ENCODE measurements around the gene CILP2.

Gene CILP2

GRCh38 chr19:19528721-19529490 lies 9.2 kb upstream of the CILP2 start, which contains the start of gene YJEFN3:
YJEFN3 (plus strand) TSS chr19:19528911; CDS start chr19:19528933, 22 bp downstream.
- peak within 1 kb of the TSS; percentile 89 for H3K4me2 ChIP-seq
- no peaks in the 10 kb centered on the region for H3K9me3 ChIP-seq
- no peaks in the 10 kb centered on the region for H3K27me3 ChIP-seq
- H3K27ac ChIP-seq = peak within 1 kb of the TSS; percentile 85
- TF ChIP-seq Cebpa-rat (IDR thresholded peaks at IDR 0.05) = no peak
- H3K4me3 ChIP-seq = peak within 1 kb of the TSS; percentile 39; the same call in 1 of the 2 replicates
- peak within 1 kb of the TSS; percentile 75; the same call in 1 of the 2 replicates for H3K9ac ChIP-seq
- peaks cover 23% of the 10 kb centered on the region for H4K20me1 ChIP-seq
- peaks cover 83% of the 10 kb centered on the region for H3K4me1 ChIP-seq
- peaks cover 46% of the 10 kb centered on the region for H3K36me3 ChIP-seq

DNA sequence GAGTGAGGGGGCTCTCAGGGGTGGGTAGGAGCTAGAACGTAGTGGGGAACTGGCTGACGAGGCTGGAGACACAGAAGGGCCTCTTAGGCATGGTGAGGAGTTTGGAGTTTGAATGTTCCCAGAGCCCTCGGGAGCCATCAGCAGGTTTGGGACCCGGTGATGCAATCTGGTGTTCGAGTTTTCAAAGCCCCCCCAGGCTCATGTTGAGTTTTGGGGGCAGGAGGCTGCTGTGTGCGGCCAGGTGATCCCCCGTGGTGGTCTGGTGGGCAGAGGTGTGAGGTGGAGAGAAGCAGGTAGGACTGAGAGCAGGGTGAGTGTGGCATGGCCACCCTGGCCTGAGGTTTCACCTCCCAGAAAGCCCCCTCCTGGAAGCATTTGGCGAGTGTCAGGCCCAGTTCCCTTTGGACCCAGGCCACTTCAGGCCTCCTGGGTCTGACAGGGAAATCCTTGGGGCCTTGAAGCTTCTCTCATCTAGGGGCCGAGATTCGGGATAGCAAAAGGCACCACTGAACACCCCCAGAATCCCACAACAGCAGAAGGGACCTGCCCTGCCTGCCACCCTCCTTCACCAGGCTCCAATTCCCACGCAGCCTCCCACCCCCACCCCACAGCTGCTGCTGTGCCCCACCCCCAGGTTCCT lies 8.2 kb upstream of the CILP2 start:
- Histone ChIP-seq H3K4me2 (peak overlapping the region; percentile 32; the same call in 1 of the 2 replicates), H3K9ac (no peak overlapping the region)
- TF ChIP-seq Cebpa-rat (IDR thresholded peaks at IDR 0.05) = no peak

DNA sequence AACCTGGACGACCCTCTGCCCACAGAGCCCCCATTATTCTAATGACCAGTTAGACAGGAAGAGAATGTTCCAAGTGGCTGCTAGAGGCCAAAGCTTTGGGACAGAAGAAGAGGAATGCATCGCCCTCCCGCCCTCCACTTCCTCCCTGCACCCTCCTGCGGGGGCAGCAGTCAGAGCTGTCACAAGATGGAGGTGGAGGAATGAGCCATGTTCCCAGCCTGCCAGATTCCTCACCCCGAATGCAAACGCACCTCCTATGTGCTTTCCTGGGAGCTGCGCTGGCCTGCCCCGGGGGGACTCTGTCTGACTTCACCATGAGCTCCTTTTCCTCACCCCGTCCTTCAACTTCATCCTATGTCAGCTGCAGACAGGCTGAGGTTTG lies 7.7 kb upstream of the CILP2 start:
- no peak overlapping the region for H3K27ac ChIP-seq
- H3K4me3 ChIP-seq = no peak overlapping the region
- no peaks in the 10 kb centered on the region for H3K9me3 ChIP-seq
- peaks cover 48% of the 10 kb centered on the region for H3K36me3 ChIP-seq
- H3K9ac ChIP-seq = no peak overlapping the region
- TF ChIP-seq Cebpa-rat (IDR thresholded peaks at IDR 0.05) = no peak
- H3K4me2 ChIP-seq = no peak overlapping the region; the same call in 1 of the 2 replicates
- peaks cover 8% of the 10 kb centered on the region for H4K20me1 ChIP-seq
- H3K4me1 ChIP-seq = peaks cover 72% of the 10 kb centered on the region
- no peaks in the 10 kb centered on the region for H3K27me3 ChIP-seq

More for the DNA sequence above, 8.2 kb upstream of the CILP2 start:
- Histone ChIP-seq H3K27me3 (no peaks in the 10 kb centered on the region), H3K36me3 (peaks cover 43% of the 10 kb centered on the region), H3K4me1 (peaks cover 77% of the 10 kb centered on the region), H3K4me3 (no peak overlapping the region), H4K20me1 (peaks cover 13% of the 10 kb centered on the region), H3K9me3 (no peaks in the 10 kb centered on the region), H3K27ac (peak overlapping the region; percentile 55; the same call in 1 of the 2 replicates)

DNA sequence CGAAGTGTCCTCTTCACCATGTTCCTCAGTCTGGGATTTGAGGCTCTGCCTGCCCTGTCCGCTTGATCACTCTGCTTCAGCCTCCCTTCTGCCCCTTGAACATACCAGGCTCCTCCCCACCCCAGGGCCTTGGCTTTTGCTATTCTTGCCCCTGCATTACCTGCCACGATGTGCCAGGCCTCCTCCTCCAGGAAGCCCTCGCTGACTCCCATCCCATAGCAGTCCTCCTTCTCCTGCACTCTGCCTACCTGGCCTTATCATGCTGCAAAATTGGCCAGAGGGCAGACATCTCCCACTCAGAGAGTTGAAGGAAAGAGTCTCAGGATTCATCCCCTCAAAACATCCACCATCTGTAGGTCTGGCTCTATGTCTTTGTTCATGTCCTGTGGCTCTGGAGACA lies 7.2 kb upstream of the CILP2 start:
- H3K27ac ChIP-seq = no peak overlapping the region
- H3K4me1 ChIP-seq = peaks cover 67% of the 10 kb centered on the region
- H3K4me3 ChIP-seq = no peak overlapping the region
- H3K36me3 ChIP-seq = peaks cover 48% of the 10 kb centered on the region
- no peaks in the 10 kb centered on the region for H3K27me3 ChIP-seq
- no peaks in the 10 kb centered on the region for H3K9me3 ChIP-seq
- no peak for TF ChIP-seq Cebpa-rat (IDR thresholded peaks at IDR 0.05)
- H4K20me1 ChIP-seq = peaks cover 4% of the 10 kb centered on the region; the same call in 1 of the 2 replicates
- no peak overlapping the region for H3K4me2 ChIP-seq
- no peak overlapping the region for H3K9ac ChIP-seq

DNA sequence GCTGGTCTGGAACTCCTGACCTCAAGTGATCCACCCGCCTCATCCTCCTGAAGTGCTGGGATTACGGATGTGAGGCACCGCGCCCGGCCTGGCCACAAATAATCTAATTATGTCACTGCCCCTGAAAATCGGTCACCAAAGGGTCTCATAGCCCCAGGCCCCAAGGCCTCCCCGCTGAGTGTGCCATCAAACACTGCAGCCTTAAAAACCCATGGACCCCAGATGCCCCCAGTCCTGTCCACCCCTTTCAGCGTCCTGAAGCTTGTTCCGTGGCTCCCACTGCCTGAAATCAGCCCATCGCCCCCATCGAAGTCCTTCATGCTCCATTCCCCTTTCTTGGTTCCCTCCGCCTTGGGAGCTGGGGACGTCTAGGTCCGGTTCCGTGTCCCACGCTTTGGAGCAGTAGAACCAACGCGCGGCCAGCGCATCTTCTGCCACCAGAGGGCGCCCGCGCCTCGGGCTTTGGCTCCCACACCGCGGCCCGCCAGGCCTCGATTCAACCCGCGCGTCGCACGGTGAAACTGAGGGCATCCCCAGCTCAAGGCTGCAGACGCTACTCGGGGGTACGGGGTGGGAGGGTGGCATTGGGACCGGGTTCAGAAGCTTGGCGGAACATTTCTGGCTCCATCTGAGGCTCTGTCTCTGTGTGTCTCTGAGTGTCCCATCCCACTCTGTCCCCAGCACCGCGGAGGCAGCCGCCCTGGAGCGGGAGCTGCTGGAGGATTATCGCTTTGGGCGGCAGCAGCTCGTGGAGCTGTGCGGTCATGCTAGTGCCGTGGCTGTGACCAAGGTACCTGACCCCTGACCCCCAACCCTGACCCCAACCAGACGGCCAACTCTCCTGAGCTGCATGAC lies 5.9 kb upstream of the CILP2 start:
- H3K27ac ChIP-seq = 0 out of 2 replicates have a peak overlapping the region, but pooled peaks have one; percentile 22
- H3K27me3 ChIP-seq = peaks cover 5% of the 10 kb centered on the region
- peaks cover 54% of the 10 kb centered on the region for H3K4me1 ChIP-seq
- H3K9ac ChIP-seq = 0 out of 2 replicates have a peak overlapping the region, but pooled peaks have one; percentile 38
- TF ChIP-seq Cebpa-rat (IDR thresholded peaks at IDR 0.05) = no peak
- no peaks in the 10 kb centered on the region for H3K9me3 ChIP-seq
- H3K4me3 ChIP-seq = no peak overlapping the region
- H3K36me3 ChIP-seq = peaks cover 48% of the 10 kb centered on the region
- H3K4me2 ChIP-seq = peak overlapping the region; percentile 68
- no peaks in the 10 kb centered on the region for H4K20me1 ChIP-seq

GRCh38 chr19:19532806-19533701 lies 5.0 kb upstream of the CILP2 start:
- no peaks in the 10 kb centered on the region for H3K9me3 ChIP-seq

GRCh38 chr19:19533841-19534240 lies 4.2 kb upstream of the CILP2 start:
- Histone ChIP-seq H3K27me3 (peaks cover 22% of the 10 kb centered on the region), H3K4me3 (no peak overlapping the region), H3K4me2 (peak overlapping the region; percentile 68), H3K9me3 (no peaks in the 10 kb centered on the region), H3K4me1 (peaks cover 51% of the 10 kb centered on the region), H3K36me3 (peaks cover 32% of the 10 kb centered on the region), H3K27ac (no peak overlapping the region), H4K20me1 (no peaks in the 10 kb centered on the region), H3K9ac (no peak overlapping the region)
- TF ChIP-seq Cebpa-rat (IDR thresholded peaks at IDR 0.05) = no peak

More at GRCh38 chr19:19532806-19533701, 5.0 kb upstream of the CILP2 start:
- peaks cover 14% of the 10 kb centered on the region for H3K27me3 ChIP-seq
- no peak overlapping the region for H3K27ac ChIP-seq
- H3K4me3 ChIP-seq = no peak overlapping the region
- H3K4me1 ChIP-seq = peaks cover 48% of the 10 kb centered on the region
- TF ChIP-seq Cebpa-rat (IDR thresholded peaks at IDR 0.05) = no peak
- H3K4me2 ChIP-seq = peak overlapping the region; percentile 68
- H4K20me1 ChIP-seq = no peaks in the 10 kb centered on the region
- peaks cover 40% of the 10 kb centered on the region for H3K36me3 ChIP-seq
- 0 out of 2 replicates have a peak overlapping the region, but pooled peaks have one; percentile 38 for H3K9ac ChIP-seq

- Histone ChIP-seq H3K4me1 (peaks cover 43% of the 10 kb centered on the region), H3K27me3 (peaks cover 30% of the 10 kb centered on the region), H3K9me3 (no peaks in the 10 kb centered on the region), H3K4me2 (no peak overlapping the region), H4K20me1 (no peaks in the 10 kb centered on the region), H3K9ac (no peak overlapping the region), H3K4me3 (no peak overlapping the region), H3K27ac (no peak overlapping the region), H3K36me3 (peaks cover 24% of the 10 kb centered on the region)
- TF ChIP-seq Cebpa-rat (IDR thresholded peaks at IDR 0.05) = no peak
Observed at GRCh38 chr19:19534556-19535265, 3.4 kb upstream of the CILP2 start.
